SK-N-SH treated with all-trans-retinoic acid at 6 μM for 48 hours (cell line): ENCODE data around the gene OXLD1.

Experiments
- ATAC-seq: fragments of 200-7000 bp; cut with Tn5 transposase; 3 replicates; pipeline ENCODE4 v1.9.1; 2020; ENCODE audit warnings: mild to moderate bottlenecking, moderate library complexity
- ARNTL ChIP-seq: fragments of 450-650 bp; formaldehyde crosslinking; IDR thresholded peaks from 2 replicates; pipeline ENCODE4 v1.5.0; 2020; ENCODE audit warnings: low read depth, mild to moderate bottlenecking, moderate library complexity, borderline replicate concordance
- BACH2 ChIP-seq: fragments of 250-450 bp; sonication (Bioruptor Pico); IDR thresholded peaks from 2 replicates; pipeline ENCODE4 v1.9.0; 2021; ENCODE audit warnings: mild to moderate bottlenecking, borderline replicate concordance
- CREB5 ChIP-seq: fragments of 250-450 bp; sonication (Bioruptor Pico); IDR thresholded peaks from 2 replicates; pipeline ENCODE4 v1.5.1; 2020; ENCODE audit warnings: low read depth, mild to moderate bottlenecking, moderate library complexity
- CSDC2 ChIP-seq: fragments of 250-450 bp; sonication (Bioruptor Pico); IDR thresholded peaks from 2 replicates; pipeline ENCODE4 v1.5.0; 2020; ENCODE audit warnings: mild to moderate bottlenecking, moderate library complexity
- CSRNP3 ChIP-seq: fragments of 250-450 bp; sonication (Bioruptor Pico); IDR thresholded peaks from 2 replicates; pipeline ENCODE4 v1.5.1; 2021; ENCODE audit warnings: mild to moderate bottlenecking, moderate library complexity
- ESRRG ChIP-seq: fragments of 250-450 bp; sonication (Bioruptor Pico); IDR thresholded peaks from 2 replicates; pipeline ENCODE4 v1.6.1; 2021; ENCODE audit warnings: mild to moderate bottlenecking
- GLIS3 ChIP-seq: fragments of 250-450 bp; sonication (Bioruptor Pico); IDR thresholded peaks from 2 replicates; pipeline ENCODE4 v1.5.0; 2020; ENCODE audit warnings: mild to moderate bottlenecking, moderate library complexity
- ISL1 ChIP-seq: fragments of 250-450 bp; sonication (Bioruptor Pico); IDR thresholded peaks from 2 replicates; pipeline ENCODE4 v2.1.2; 2022; ENCODE audit warnings: mild to moderate bottlenecking, moderate library complexity
- OSR1 ChIP-seq: fragments of 250-450 bp; sonication (Bioruptor Pico); IDR thresholded peaks from 2 replicates; pipeline ENCODE4 v1.8.0; 2022; ENCODE audit warnings: moderate library complexity, mild to moderate bottlenecking, inconsistent platforms
- PPARA ChIP-seq: fragments of 250-450 bp; sonication (Bioruptor Pico); IDR thresholded peaks from 2 replicates; pipeline ENCODE4 v1.5.0; 2020; ENCODE audit warnings: mild to moderate bottlenecking, borderline replicate concordance
- RARB ChIP-seq: fragments of 250-450 bp; sonication (Bioruptor Pico); IDR thresholded peaks from 2 replicates; pipeline ENCODE4 v1.8.0; 2021; ENCODE audit warnings: mild to moderate bottlenecking, moderate library complexity
- SNAI2 ChIP-seq: fragments of 250-450 bp; sonication (Bioruptor Pico); IDR thresholded peaks from 2 replicates; pipeline ENCODE4 v1.5.0; 2020; ENCODE audit warnings: mild to moderate bottlenecking, moderate library complexity
- TCF4 ChIP-seq: fragments of 250-450 bp; sonication (Bioruptor Pico); IDR thresholded peaks from 2 replicates; pipeline ENCODE4 v1.8.0; 2021; ENCODE audit warnings: mild to moderate bottlenecking, moderate library complexity, borderline replicate concordance
- TOX ChIP-seq: fragments of 250-450 bp; sonication (Bioruptor Pico); IDR thresholded peaks from 2 replicates; pipeline ENCODE4 v1.8.0; 2021; ENCODE audit warnings: mild to moderate bottlenecking, moderate library complexity, borderline replicate concordance
- ZC3H10 ChIP-seq: fragments of 250-450 bp; sonication (Bioruptor Pico); IDR thresholded peaks from 2 replicates; pipeline ENCODE4 v1.5.1; 2021; ENCODE audit warnings: mild to moderate bottlenecking, moderate library complexity
- ZFP3 ChIP-seq: fragments of 250-450 bp; sonication (Bioruptor Pico); IDR thresholded peaks from 2 replicates; pipeline ENCODE4 v1.5.0; 2020; ENCODE audit warnings: mild to moderate bottlenecking, moderate library complexity
- ZFP30 ChIP-seq: fragments of 450-650 bp; formaldehyde crosslinking; IDR thresholded peaks from 2 replicates; pipeline ENCODE4 v1.5.0; 2022; ENCODE audit warnings: mild to moderate bottlenecking, moderate library complexity
- ZNF565 ChIP-seq: fragments of 450-650 bp; formaldehyde crosslinking; conservative IDR thresholded peaks from 2 replicates; pipeline ENCODE4 v1.5.0; 2020; ENCODE audit warnings: low read depth, mild to moderate bottlenecking, moderate library complexity
- ZNF70 ChIP-seq: fragments of 450-650 bp; formaldehyde crosslinking; IDR thresholded peaks from 2 replicates; pipeline ENCODE4 v1.5.0; 2020; ENCODE audit warnings: mild to moderate bottlenecking, moderate library complexity
- ZNF8 ChIP-seq: fragments of 450-650 bp; formaldehyde crosslinking; IDR thresholded peaks from 2 replicates; pipeline ENCODE4 v1.5.0; 2020; ENCODE audit warnings: mild to moderate bottlenecking, moderate library complexity
- TF ChIP-seq, protein P1 (sequence below): fragments of 250-450 bp; sonication (Bioruptor Pico); IDR thresholded peaks from 2 replicates; pipeline ENCODE4 v1.8.0; 2021; ENCODE audit warnings: low read depth, mild to moderate bottlenecking, moderate library complexity, borderline replicate concordance

The OXLD1 gene

DNA sequence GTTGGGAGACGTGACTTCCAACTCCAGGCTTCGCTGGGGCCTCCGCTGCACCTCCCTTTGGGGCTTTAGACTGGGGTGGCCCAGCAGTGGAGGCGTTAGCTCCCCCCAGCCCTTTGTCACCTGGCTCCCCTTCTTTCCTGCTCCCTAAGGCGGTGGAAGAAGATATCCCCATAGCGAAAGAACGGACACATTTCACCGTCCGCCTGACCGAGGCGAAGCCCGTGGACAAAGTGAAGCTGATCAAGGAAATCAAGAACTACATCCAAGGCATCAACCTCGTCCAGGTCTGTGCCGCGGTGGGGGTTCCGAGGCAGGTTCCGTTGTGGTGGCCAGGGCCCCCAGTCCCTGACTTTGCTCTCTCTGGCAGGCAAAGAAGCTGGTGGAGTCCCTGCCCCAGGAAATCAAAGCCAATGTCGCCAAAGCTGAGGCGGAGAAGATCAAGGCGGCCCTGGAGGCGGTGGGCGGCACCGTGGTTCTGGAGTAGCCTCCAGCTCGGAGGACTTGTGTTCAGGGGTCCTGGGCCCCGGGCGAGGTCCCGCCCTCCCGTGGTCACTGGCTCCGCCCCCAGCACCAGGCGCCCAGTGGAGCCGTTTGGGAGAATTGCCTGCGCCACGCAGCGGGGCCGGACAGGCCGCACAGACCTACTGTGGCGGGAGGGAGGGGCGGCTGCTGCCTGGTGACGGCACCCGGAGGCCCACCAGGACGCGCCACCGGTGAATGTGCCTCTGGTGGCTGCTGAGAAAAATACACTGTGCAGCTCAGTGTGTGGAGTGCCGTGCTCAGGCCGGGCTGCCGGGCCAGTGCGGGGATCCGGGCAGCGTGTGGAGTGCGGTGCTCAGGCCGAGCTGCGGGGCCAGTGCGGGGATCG, 40.6 kb upstream of the OXLD1 start:
- no peak for TF ChIP-seq CSRNP3 (CRISPR knock-in tag)
- TF ChIP-seq ARNTL (CRISPR knock-in tag) = no peak
- no peak for TF ChIP-seq ZC3H10
- TF ChIP-seq ZNF565 (CRISPR knock-in tag) = no peak
- TF ChIP-seq, protein P1, sequence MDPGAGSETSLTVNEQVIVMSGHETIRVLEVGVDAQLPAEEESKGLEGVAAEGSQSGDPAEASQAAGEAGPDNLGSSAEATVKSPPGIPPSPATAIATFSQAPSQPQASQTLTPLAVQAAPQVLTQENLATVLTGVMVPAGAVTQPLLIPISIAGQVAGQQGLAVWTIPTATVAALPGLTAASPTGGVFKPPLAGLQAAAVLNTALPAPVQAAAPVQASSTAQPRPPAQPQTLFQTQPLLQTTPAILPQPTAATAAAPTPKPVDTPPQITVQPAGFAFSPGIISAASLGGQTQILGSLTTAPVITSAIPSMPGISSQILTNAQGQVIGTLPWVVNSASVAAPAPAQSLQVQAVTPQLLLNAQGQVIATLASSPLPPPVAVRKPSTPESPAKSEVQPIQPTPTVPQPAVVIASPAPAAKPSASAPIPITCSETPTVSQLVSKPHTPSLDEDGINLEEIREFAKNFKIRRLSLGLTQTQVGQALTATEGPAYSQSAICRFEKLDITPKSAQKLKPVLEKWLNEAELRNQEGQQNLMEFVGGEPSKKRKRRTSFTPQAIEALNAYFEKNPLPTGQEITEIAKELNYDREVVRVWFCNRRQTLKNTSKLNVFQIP = no peak
- TF ChIP-seq TOX = no peak
- TF ChIP-seq RARB (CRISPR knock-in tag) = no peak
- ATAC-seq = no peak

DNA sequence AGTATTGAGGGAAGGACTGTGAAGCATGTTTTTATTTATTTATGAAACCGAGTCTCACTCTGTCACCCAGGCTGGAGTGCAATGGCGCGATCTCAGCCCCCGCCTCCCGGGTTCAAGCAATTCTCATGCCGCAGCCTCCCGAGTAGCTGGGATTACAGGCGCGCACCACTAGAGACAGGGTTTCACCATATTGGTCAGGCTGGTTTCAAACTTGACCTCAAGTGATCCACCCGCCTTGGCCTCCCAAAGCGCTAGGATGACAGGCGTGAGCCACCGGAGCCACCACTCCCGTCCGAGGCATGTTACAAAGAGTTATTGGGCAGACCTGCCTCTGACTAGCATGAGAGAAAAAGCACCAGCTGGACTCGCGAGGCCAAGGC, 39.8 kb upstream of the OXLD1 start:
- TF ChIP-seq ISL1 (CRISPR knock-in tag) (no peak), ZNF70 (CRISPR knock-in tag) (no peak), OSR1 (CRISPR knock-in tag) (no peak), ARNTL (CRISPR knock-in tag) (no peak), ZFP30 (CRISPR knock-in tag) (no peak), ZNF565 (CRISPR knock-in tag) (no peak), ZFP3 (CRISPR knock-in tag) (no peak), ZNF8 (CRISPR knock-in tag) (no peak), PPARA (CRISPR knock-in tag) (no peak), CREB5 (CRISPR knock-in tag) (no peak), CSRNP3 (CRISPR knock-in tag) (no peak), RARB (CRISPR knock-in tag) (no peak), ZC3H10 (no peak), TCF4 (no peak), CSDC2 (CRISPR knock-in tag) (no peak), GLIS3 (CRISPR knock-in tag) (no peak), SNAI2 (CRISPR knock-in tag) (no peak), ESRRG (CRISPR knock-in tag) (no peak)
- TF ChIP-seq, protein P1 = no peak
- ATAC-seq = no peak

GRCh38 chr17:81705518-81706231, 39.3 kb upstream of the OXLD1 start:
- ATAC-seq = no peak
- TF ChIP-seq CSRNP3 (CRISPR knock-in tag) (no peak), TCF4 (no peak), ZC3H10 (no peak), RARB (CRISPR knock-in tag) (no peak), ESRRG (CRISPR knock-in tag) (no peak), BACH2 (CRISPR knock-in tag) (no peak)
